ENCODE measurements around the gene TEAD4. TPM values are rescaled to one million over a fixed set of nuclear protein-coding genes. Genes with fewer than 3 reads are reported as not detected.

TEAD4 gene
- total and polyA plus RNA-seq, 2 experiments from 2014 or later = 68.1 to 145 TPM

GRCh38 chr12:3042394-3042793 is 83.2 kb downstream of the TEAD4 start:
- H3K9me2 ChIP-seq (ENCODE audit: insufficient read depth) = no peaks in the 10 kb centered on the region
- H3K4me3 Mint-ChIP-seq = no peak overlapping the region
- H3K4me3 ChIP-seq = no peak overlapping the region
- H3K36me3 ChIP-seq (ENCODE audit: insufficient read depth) = peaks cover 21% of the 10 kb centered on the region
- DNase-seq (ENCODE audit: low spot score) = no peak
- H3K27ac Mint-ChIP-seq = no peak overlapping the region
- H3K27me3 Mint-ChIP-seq (ENCODE audit: insufficient read depth, low read depth, poor library complexity) = peaks cover 17% of the 10 kb centered on the region
- ATAC-seq = no peak
- H2AFZ ChIP-seq = no peak overlapping the region
- no peak overlapping the region for H3K4me2 ChIP-seq
- peaks cover 6% of the 10 kb centered on the region for H4K20me1 ChIP-seq (replicated peaks; ENCODE audit: insufficient read depth)
- TF ChIP-seq NANOG (IDR thresholded peaks at IDR 0.05; ENCODE audit: borderline replicate concordance) (no peak), JUNB (IDR thresholded peaks at IDR 0.05; ENCODE audit: unreplicated experiment) (no peak), ZNF114 (CRISPR knock-in tag; IDR thresholded peaks at IDR 0.05) (no peak), ZNF331 (CRISPR knock-in tag; IDR thresholded peaks at IDR 0.05; ENCODE audit: low read depth) (no peak), CTCF (conservative IDR thresholded peaks at IDR 0.05; ENCODE audit: low read depth in 2 of 2) (no peak), ZNF462 (CRISPR knock-in tag; IDR thresholded peaks at IDR 0.05) (no peak), EZH2 (IDR thresholded peaks at IDR 0.05; ENCODE audit: low read depth, unreplicated experiment) (no peak), ETS1 (IDR thresholded peaks at IDR 0.05) (no peak), REST (IDR thresholded peaks at IDR 0.05; ENCODE audit: unreplicated experiment) (no peak), POLR2AphosphoS5 (IDR thresholded peaks at IDR 0.05; ENCODE audit: low read depth) (no peak)
- H3K36me3 Mint-ChIP-seq (ENCODE audit: low read depth) = peaks cover 44% of the 10 kb centered on the region
- H3K79me2 ChIP-seq (replicated peaks; ENCODE audit: insufficient read depth) = no peaks in the 10 kb centered on the region
- no peaks in the 10 kb centered on the region for H3K27me3 ChIP-seq (ENCODE audit: insufficient read depth)
- H3K4me1 ChIP-seq (ENCODE audit: insufficient read depth) = peaks cover 3% of the 10 kb centered on the region; the same call in 1 of the 2 replicates
- H3F3A ChIP-seq (replicated peaks; ENCODE audit: low read depth) = peaks cover 19% of the 10 kb centered on the region; the same call in 1 of the 2 replicates
- no peaks in the 10 kb centered on the region for H3K9me3 Mint-ChIP-seq
- H3K4me1 Mint-ChIP-seq = peaks cover 18% of the 10 kb centered on the region
- no peak overlapping the region for H3K27ac ChIP-seq (ENCODE audit: low read depth)
